Ishikawa (cell line): ENCODE data around the gene PRRT3.

Experiments used
- EP300 ChIP-seq: IDR thresholded peaks from 2 replicates; pipeline ENCODE4 v1.6.1; 2012; ENCODE audit warnings: borderline replicate concordance
- FOXM1 ChIP-seq: IDR thresholded peaks from 2 replicates; pipeline ENCODE4 v1.6.1; 2012; ENCODE audit warnings: low read depth, borderline replicate concordance
- NFIC ChIP-seq: IDR thresholded peaks from 2 replicates; pipeline ENCODE4 v1.6.1; 2012
- RAD21 ChIP-seq: IDR thresholded peaks from 2 replicates; pipeline ENCODE4 v1.6.1; 2012; ENCODE audit warnings: low read depth
- TAF1 ChIP-seq: IDR thresholded peaks from 2 replicates; pipeline ENCODE4 v1.6.1; 2012; ENCODE audit warnings: low read depth, mild to moderate bottlenecking
- TCF12 ChIP-seq: IDR thresholded peaks from 2 replicates; pipeline ENCODE4 v1.6.1; 2012; ENCODE audit warnings: low read depth
- TEAD4 ChIP-seq: IDR thresholded peaks from 2 replicates; pipeline ENCODE4 v1.6.1; 2012
- YY1 ChIP-seq: IDR thresholded peaks from 2 replicates; pipeline ENCODE4 v1.6.1; 2012; ENCODE audit warnings: low read depth
- TF ChIP-seq, protein P1 (sequence below): IDR thresholded peaks from 2 replicates; pipeline ENCODE4 v1.6.1; 2012
- TF ChIP-seq, protein P2 (sequence below): IDR thresholded peaks from 2 replicates; pipeline ENCODE4 v1.6.1; 2012

DNA sequence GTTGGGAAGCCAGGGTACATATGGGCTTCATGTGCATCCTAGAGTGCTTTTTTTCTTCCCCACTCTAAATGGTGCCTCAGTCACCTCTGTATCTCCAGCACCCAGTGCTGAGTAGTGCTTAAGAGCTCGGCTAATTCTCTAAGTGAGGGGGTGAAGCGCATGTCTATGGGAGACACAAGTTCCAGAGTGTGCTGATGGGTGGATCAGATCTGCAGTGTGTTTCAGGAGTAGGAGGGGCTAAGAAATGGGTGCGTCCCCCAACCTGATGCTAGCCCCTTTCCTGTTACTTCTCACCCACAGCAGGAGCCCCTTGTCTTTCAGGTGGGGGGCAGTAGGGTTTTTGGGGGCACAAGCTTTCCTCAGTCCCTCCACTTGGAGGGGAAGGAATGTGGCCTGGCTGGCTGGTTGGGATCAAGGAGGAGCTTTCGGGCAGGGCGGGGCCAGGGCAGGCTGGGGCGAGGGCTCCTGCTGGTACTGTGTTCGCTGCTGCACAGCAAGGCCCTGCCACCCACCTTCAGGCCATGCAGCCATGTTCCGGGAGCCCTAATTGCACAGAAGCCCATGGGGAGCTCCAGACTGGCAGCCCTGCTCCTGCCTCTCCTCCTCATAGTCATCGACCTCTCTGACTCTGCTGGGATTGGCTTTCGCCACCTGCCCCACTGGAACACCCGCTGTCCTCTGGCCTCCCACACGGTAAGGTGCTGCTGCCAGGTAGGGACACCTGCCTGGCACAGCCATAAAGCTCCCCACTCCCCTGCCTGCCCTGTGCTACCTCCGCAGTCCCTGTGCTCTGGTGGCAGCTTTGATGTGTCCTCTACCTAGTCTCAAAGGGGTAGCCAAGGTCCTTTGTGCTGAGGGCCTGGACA lies 49.6 kb downstream of the PRRT3 start, which contains the start of gene IL17RE:
- peak; percentile 45; the same call in 1 of the 2 replicates for TF ChIP-seq TAF1
- no peak for TF ChIP-seq EP300
- TF ChIP-seq, protein P1, sequence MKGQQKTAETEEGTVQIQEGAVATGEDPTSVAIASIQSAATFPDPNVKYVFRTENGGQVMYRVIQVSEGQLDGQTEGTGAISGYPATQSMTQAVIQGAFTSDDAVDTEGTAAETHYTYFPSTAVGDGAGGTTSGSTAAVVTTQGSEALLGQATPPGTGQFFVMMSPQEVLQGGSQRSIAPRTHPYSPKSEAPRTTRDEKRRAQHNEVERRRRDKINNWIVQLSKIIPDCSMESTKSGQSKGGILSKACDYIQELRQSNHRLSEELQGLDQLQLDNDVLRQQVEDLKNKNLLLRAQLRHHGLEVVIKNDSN = no peak
- no peak for TF ChIP-seq RAD21
- TF ChIP-seq, protein P2, sequence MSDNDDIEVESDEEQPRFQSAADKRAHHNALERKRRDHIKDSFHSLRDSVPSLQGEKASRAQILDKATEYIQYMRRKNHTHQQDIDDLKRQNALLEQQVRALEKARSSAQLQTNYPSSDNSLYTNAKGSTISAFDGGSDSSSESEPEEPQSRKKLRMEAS = peak; percentile 63; the same call in 1 of the 2 replicates
- TF ChIP-seq TCF12 = no peak
- no peak for TF ChIP-seq FOXM1
- peak; percentile 64; the same call in 1 of the 2 replicates for TF ChIP-seq TEAD4
- TF ChIP-seq NFIC = no peak
- TF ChIP-seq YY1 = peak; percentile 78
